HG03571 (cell line): ENCODE results near the gene AADAC.
"Not testable (repeated sequence)": the region's sequence is repeated elsewhere in the genome, so short reads cannot be mapped to it uniquely, and the experiment has no call there.

ENCODE experiments used
- ATAC-seq: cut with Tn5 transposase; IDR thresholded peaks from one replicate; pipeline ENCODE4 v1.9.1; 2021; ENCODE audit not compliant: unreplicated experiment

AADAC gene

DNA sequence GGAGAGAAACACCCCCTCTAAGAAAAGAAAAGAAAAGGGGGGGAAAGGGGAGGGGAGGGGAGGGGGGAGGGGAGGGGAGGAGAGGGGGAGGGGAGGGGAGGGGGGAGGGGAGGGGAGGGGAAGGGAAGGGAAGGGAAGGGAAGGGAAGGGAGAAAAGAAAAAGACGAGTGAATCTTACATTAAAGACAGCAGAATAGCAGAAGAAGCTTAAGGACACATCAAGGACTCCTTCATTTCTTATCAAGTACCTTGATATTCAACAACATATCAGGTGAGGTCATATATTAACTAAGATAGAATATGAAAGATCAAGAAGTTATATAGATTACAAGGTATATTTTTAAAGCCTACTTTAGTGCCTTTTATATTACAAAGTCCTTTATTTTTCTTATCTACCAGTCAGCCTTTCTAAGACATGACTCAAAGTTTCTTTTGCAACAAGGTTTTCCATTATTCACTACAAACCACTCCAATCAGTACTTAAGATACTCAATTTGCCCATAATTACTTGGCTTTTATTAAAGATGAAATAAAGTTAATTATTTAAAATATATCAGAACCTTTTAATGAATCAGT is 17.7 kb upstream of the AADAC start:
- no peak for ATAC-seq

DNA sequence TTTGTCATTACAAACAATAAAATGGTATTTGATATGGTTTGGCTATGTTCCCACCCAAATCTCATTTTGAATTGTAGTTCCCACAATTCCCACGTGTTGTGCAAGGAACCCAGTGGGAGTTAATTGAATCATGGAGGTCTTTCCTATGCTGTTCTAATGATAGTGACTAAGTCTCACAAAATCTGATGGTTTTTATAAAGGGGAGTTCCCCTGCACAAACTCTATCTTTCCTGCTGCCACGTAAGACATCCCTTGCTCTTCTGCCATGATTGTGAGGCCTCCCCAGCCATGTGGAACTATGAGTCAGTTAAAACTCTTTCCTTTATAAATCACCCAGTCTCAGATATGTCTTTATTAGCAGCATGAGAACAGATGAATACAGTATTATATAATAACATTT is 15.4 kb upstream of the AADAC start:
- no peak for ATAC-seq

GRCh38 chr3:151800431-151800830 is 13.5 kb upstream of the AADAC start:
- ATAC-seq, result no peak

DNA sequence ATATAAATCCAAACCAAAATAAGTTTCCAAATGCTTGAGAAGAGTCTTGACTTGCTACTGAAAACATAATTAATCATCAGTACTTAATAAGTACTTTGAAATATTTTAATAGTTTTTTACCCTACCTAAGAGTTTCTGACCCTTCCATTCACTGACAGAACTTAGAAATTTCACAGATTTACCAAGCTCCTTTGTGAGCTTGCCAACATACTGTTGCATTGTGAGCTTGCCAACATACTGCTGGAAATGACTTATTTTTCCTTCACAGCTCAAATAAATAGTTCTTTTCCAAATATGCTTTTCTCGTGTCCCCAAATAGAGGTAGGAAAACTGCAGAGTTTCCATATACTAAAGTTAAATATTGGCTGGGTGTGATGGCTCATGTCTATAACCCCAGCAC is 9.6 kb upstream of the AADAC start:
- no peak for ATAC-seq

GRCh38 chr3:151806838-151807237 is 7.1 kb upstream of the AADAC start:
- ATAC-seq, result no peak

DNA sequence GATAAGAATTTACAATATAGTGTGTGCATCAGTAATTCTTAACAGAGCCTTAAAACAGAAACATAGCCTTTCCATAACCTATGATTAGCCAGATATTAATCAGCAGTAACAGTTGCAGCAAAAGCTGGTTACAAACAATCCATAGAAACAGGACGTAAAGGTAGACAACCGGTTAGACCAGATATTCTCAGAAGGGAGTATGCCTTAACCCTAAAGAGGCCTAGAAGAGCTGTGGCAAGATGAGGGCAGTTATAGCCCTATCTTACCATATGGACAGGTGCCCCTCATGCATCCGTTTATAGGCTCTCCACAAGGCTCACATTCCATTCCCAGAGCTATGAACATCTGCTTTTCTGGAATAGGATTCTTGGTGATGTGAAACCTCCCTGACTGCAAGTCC is 5.0 kb upstream of the AADAC start:
- not testable (repeated sequence) for ATAC-seq

DNA sequence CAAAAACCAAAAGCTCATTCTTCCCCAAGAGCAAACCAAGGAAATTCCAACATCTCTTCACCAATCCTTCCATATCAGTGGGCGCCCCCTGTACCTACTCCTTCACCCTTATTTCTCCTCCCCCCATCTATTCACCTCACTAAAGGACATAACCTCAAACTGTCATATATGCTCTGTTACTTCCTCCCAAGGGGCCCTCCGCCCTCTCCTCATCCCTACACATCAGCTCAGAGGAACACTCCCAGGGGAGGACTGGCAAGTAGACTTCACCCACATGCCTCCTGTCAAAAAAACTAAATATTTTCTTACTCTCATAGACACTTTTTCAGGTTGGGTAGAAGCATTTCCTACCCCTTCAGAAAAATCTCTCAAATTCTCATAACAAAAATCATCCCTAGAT is 2.4 kb upstream of the AADAC start:
- no peak for ATAC-seq

- ATAC-seq, result no peak
Measured at GRCh38 chr3:151814588-151814987, 672 bp downstream of the AADAC start.

DNA sequence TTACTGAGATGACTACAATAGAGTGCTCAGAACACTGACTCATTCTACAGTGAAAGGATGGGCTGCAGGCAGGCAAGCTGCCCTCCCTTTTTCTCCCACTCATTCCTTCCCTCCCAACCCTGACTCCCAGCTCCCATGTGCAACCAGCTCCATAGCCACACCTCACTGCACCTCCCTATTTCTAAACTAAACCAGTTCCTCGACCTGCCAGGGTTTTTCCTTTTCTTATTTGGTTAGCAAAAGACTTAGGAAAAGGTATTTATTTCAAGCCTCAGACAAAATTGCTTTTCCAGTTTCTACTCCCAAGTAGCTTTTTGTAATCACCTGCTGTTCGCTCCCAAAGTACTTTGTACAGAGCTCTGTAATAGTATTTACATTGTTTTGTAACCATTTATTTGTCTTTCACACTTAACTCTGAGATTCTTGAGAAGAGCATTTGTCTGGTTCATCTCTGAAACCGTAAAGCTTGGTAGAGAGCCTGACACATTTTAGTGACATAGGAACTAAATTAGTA is 2.2 kb downstream of the AADAC start:
- no peak for ATAC-seq

- ATAC-seq, result no peak
Measured at GRCh38 chr3:151817473-151817872, 3.6 kb downstream of the AADAC start.

DNA sequence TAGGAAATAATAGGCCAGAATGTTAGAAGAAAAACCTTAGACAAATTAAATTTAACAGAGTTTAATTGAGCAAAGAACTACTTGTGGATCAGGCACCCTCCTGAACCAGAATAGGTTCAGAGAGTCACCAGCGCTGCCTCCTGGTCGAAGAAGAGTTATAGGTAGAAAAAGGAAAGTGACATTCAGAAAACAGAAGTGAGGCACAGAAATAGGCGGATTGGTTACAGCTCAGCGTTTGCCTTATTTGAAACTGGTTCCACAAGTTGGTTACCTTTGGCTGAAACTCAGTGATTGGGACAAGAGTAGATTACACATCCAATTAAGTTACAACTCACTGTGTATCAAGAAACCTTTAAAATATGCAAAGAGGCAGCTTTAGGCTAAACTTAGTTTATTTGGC is 4.4 kb downstream of the AADAC start:
- no peak for ATAC-seq

GRCh38 chr3:151819910-151820309 is 6.0 kb downstream of the AADAC start:
- ATAC-seq, result no peak

GRCh38 chr3:151827816-151828215 is 13.9 kb downstream of the AADAC start:
- no peak for ATAC-seq

GRCh38 chr3:151835751-151836525 is 22.0 kb downstream of the AADAC start:
- no peak for ATAC-seq

DNA sequence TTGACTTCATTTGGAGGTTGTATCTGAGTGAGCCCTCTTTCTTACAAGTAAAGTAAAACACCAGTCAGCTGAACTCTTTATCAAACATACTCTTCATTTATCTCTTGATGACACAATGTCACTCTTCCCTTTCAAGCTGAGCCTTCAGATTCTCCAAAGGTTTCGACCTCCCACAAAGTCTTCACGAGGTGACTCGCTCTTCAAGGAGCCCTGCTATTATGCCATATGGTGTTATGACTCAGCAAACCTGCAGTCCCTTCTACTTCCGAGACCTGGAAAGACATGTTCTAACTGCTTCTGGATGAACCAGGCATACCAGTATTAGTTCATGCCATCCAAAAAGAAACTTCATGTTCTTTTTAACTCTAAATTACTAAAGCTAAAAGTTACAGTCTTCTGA is 23.1 kb downstream of the AADAC start:
- no peak for ATAC-seq

DNA sequence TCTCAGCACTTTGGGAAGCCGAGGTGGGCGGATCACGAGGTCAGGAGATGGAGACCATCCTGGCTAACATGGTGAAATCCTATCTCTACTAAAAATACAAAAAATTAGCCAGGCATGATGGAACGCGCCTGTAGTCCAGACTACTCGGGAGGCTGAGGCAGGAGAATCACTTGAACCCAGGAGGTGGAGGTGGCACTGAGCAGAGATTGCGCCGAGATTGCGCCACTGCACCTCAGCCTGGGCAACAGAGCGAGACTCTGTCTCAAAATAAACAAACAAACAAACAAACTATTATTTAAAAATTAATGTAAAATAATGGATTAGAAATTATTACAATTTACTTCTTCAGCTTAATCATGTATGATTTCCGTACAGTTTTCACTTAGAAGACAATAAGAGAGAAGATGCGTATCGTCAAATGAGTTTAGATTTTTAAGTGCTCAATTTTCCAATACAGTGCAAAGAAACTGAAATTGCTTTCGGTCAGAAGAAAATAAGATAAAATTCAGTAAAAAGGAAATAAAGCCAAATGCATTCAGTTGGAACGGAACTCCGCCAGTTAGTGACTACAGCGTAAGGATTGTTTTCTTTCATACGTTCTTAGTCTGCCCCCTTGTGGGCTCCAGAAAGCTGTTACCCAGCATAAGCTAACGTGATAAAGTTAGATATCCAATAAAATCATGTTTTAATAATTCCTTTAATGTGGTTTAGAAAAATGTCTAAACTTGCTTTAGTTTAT is 24.8 kb downstream of the AADAC start:
- ATAC-seq, result peak; percentile 63

GRCh38 chr3:151839313-151839631 is 25.4 kb downstream of the AADAC start:
- no peak for ATAC-seq

GRCh38 chr3:151841801-151842200 is 27.9 kb downstream of the AADAC start:
- ATAC-seq, result no peak

DNA sequence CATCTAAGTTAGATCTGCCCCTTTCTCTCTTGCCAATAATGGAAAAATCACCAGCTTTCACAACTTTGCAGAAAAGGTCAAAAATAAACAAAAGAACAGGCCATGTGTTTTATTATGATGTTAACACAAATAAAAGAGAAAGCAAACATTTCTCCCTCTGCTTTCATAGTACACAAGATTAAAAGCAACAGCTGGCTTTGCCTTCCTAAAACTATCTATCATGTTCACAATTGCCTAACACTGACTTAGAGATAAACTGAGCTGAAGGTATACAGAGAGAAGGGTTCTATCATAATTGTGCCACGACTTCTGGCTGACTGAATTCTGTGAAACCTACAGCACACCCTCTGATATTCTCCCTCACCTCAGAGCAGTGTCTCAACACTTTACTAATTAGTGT is 29.4 kb downstream of the AADAC start:
- no peak for ATAC-seq

DNA sequence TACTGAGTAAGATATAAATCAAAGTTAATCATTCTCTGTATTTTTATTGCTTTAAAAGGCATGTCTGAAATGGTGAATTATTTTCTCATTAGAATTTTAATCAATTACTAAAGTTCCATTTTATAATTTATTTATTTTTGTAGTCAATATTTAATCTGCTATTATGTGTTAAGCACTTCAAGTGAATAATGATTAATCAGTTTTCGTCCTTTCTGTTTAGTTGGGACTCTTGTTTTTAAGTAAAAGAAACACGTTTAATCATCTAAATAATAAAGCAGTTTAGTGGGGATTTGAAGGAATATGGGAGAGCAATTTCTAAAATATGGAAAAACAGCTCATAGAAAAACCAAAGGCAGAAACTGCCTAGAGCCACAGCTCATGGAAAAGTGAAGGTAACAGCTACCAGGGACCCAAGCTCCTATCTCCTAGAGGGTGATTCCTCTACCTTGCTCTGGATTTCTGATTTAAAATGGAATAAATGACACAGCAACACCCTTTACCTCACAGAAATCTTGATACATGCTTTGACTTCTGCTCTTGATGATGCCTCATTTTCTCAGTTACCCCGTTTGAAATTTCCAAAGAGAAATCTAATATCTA is 31.5 kb downstream of the AADAC start:
- ATAC-seq, result no peak

- not testable (repeated sequence) for ATAC-seq
Measured at GRCh38 chr3:151850065-151850464, 36.1 kb downstream of the AADAC start.
